Mammary epithelial cell (primary cell): Measurements from ENCODE around the gene PCGF1.

Source experiments
- CTCF ChIP-seq, 2 donors: IDR thresholded peaks in 1 of 2; conservative IDR thresholded peaks in 1 of 2; 2 replicates each; pipeline ENCODE4 v1.5.1; 2011 to 2012; ENCODE audit warnings: inconsistent platforms in 2 of 2, low read length in 2 of 2, mild to moderate bottlenecking in 2 of 2, control low read depth in 1 of 2, low read depth in 1 of 2; ENCODE audit not compliant: insufficient read depth in 1 of 2; ENCODE audit errors: extremely low read depth in 1 of 2
- EZH2 ChIP-seq: IDR thresholded peaks from 2 replicates; pipeline ENCODE4 v1.6.1; 2012; ENCODE audit warnings: low read length, inconsistent platforms, borderline replicate concordance

- no peak for TF ChIP-seq CTCF (conservative IDR thresholded peaks at IDR 0.05 in 1 of 2, IDR thresholded peaks at IDR 0.05 in 1 of 2; ENCODE audit: extremely low read depth in 1 of 2, insufficient read depth in 1 of 2, low read depth in 1 of 2, low read length in 2 of 2)
- TF ChIP-seq EZH2, result no peak
Observed at GRCh38 chr2:74548900-74549826, 41.7 kb upstream of the PCGF1 start.
